CD4-positive, alpha-beta T cell treated with Interleukin-21 for 1 hour (primary cell): Measurements from ENCODE around the gene RHEB.

ENCODE experiments used
- DNase-seq: peaks from one replicate; pipeline ENCODE4 v3.0.0-alpha.2; 2020

RHEB gene

DNA sequence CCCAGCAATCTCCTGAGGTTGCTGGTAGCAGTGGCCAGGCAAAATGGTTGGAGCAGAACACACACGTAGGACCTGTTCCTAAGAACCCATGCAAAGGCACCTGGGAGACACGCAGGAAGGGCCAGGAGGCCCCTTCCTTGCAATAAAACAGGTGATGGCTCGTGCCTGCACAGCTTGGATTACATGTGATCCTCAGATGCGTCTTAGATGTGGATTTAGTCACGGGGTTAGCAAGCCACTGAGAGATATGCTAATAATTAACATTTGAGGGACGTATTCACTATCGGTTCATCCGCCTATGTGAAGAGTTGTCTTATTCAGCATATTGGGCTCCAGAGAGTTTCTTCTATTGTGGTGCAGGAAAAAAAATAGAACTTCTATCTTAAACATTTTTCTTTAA lies 4.6 kb upstream of the RHEB start:
- no peak for DNase-seq

DNA sequence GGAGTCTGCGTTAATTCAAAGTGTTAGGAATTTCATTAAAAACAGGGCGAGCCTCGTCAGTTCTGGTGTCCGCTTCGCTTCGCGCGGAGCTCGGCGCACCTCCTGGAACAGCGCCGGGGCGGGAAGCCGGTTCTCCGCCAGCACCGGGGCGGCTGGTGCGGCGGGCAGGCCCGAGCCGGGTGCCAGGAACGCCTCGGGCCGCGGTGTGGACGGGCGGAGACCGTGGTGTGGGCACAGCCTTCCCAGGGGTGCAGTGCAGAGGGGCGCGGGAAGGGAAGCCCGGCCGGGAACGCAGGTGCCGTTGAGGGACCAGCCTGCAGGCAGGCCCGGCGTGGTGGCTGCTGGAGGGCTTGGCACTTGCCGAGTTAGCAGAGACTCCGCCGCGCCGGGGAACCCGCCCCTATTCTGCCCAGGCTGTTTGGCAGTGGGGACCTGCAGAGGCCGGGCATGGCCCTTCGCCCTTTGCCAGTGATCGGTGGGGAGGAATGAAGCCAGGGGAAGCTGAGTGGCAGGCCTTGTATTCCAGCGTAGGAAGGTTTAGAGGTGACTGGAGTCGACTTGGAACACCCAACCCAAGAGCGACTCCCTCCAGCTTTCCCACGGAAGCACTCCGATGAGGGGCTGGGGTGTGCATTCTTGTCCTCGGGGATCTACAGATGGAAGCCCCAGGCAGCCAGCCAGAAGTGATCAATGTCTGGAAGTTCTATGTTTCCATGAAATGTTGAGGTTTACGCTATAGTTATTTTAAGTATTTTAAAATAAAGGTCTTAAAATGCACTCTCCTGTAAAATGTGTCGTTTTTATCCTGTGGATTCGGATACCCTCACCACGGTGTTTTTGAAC lies 945 bp upstream of the RHEB start:
- DNase-seq = peak; percentile 30

DNA sequence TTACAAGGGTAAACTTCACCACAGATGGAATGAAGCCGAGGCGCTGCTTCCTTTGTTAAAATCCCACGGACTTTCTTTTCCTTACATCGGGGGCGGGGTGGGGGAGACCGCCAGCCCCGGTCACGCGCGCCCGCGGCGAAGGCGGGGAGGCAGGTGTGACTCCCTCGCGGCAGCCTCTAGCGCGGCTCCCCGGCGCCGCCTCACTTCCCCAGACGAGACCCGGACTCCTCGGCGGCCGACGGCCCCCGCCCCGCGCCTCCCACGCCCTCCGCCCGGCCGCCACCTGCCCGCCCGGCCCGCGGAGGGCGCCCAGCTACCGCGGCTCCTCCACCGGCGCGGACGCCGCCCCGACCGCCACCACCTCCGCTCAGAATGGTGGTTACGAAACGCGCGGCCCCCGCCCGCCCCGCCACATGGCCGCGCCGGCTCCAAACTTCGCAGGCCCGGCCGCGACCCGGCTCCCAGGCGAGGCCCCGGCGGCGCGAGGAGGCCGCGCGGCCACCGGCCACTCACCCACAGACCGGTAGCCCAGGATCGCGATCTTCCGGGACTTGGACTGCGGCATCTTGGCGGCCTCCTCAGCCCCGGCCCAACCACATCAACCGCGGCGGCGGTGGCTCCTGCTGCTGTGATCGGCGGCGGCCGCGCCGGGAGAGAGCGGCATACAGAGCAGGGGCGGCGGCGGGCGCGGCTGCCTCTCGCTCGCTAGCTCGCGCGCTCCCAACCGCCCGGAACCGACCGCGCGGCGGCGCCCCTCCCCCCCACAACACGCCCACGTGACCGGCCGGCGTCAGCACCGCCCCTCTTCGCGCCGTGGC lies 539 bp downstream of the RHEB start:
- DNase-seq = peak; percentile 66

DNA sequence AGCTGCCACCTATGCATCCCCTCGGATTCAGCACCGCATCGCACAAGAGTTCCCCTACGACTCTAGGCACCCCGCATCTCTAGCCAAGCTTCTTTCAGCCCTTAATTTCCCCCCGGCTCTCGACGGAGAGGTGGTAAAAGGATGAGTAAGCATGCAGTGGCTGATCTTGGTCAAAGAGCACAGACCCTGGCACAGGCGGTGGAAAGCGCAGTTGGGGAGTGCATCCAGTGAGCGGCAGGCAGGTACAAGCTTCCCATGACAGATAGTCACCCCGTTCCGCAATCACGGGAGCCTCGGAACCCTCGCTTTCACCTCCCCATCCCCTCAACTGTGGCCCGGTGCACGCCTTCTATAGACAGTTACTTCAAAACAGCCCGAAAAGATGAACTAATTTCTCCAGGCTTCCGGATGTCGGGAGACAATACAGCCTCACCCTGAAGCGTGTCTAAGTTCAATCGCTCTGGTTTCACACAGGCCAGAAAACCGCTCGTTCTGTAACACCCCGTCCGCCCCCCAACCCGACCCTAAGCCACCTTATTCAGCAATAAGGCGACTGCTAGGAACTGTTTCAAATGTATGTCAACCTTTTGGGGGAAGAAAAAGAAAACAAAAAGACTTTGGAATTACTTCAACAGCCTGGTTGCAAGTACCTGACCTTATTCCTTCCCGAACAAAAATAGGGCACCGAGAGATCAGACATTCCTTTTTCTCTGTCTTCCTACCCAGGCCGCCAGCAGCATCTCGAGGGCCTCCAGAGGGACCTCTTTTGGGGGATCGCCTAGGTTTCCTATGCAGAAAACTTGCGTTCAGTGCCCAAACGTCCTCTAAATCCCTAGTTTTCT lies 1.4 kb downstream of the RHEB start:
- DNase-seq = peak; percentile 42

DNA sequence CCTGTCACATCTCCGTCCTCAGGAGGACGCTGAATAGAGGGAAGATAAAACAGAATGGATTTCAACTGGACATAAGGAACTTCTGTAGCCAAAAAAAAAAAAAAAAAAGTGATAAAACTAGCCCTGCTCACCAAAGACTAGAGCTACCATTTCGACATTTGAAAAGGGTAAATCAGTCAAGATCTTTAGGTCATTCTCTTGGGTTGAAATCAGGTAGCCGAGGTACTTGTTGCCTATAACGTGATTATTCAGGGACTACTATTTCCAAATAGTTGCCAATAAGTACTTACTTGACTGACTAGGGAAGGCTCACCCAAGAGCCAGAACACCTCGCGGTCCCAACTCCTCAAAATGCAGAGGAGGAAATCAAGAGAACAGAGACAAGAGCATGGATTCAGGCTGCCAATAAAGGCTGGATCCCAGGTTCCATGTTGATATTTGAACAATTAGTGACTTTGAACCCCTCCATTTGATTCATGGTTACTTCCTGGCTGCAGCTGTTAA lies 2.0 kb downstream of the RHEB start:
- no peak for DNase-seq

DNA sequence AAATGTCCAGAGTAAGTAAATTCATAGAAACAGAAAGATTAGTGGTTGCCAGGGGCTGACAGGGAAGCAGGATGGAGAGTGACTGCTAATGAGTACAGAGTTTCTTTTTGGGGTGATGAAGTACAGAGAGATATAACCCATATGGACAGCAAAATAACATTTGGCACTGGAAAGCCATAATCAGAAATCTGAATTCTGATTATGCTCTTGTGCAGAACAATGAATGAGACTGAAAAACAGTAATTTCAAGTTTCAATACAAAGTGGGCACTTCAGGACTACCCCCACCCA lies 4.5 kb downstream of the RHEB start:
- no peak for DNase-seq

DNA sequence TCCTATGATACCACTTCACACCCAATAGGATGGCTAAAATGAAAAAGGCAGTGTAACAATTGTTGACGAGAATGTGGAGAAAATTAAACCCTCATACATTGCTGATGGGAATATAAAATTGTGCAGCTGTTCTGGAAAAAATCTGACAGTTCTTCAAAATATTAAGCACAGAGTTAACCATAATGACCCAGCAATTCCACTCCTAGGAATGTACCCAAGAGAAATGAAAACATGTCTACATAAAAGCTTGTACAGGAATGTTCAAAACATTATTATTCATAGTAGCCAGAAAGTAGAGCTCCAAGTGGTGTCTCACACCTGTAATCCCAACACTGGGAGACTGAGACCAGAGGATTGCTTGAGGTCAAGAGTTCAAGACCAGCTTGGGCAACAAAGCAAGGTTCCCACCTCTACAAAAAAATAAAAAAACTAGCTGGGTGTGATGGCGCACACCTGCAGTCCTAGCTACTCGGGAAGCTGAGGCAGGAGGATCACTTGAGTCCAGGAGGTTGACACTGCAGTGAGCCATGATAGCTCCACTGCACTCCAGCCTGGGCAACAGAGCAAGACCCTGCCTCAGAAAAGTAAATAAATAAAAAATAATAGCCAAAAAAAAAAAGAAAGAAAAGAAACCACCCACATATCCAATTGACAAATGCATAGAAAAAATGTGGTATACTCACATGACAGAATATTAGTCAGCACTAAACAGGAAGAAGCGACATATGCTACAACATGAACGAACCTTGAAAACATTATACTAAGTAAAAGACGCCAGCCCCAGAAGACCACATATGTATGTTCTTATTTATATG lies 5.0 kb downstream of the RHEB start:
- DNase-seq = no peak

DNA sequence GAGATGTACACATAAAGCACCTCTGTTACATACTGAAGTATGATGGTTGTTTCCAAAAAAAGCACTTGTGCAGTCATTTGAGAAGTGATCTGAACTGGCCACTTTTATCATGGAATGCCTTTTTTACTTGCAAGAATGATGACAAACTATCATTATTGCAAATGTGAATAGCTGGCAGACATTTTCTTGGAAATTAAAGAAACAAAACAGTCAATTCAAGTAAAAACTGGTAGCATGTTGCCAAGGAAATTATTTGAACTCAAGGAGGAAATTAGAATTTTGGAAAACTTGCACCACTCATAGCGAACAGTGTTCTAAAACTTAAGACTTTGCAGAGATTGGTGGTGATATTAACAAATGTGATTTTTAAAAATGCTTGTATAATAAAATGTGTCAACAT lies 6.6 kb downstream of the RHEB start:
- DNase-seq = no peak

DNA sequence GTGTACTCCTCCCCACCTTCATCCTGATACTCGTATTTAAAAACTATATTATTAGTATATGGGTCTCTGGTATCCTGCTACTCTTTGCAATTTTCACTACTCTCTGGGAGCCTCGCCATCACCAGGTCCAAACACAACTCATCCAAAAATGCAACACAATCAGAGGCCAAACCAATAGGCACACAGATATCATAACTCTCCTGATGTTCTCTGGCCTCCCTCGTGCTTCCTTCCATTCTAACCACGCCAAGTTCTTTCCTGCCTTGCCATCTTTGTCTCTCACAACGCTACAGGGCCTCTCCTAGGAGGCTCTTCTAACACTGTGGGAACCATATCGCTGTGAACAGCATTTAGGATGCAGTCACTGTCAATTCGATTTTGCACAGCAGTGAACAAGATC lies 7.3 kb downstream of the RHEB start:
- DNase-seq = no peak

DNA sequence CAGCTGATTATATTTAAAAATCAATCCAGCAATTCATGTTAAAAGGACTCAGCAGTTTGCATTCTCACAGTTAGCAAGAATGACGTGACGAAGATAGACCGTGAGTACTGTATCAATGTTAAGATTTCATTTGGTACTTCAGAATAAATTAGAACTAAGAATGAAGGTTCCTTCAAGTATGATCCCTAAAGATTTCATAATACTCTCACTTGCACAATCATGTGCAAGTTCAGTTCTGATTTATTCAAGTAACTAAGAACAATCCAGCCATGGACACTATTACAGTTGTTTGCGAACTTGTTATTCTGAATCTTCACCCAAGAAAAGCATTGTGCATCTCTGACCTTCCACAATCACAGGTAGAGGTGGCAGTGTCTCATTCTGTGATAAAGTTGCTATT lies 7.7 kb downstream of the RHEB start:
- no peak for DNase-seq

DNA sequence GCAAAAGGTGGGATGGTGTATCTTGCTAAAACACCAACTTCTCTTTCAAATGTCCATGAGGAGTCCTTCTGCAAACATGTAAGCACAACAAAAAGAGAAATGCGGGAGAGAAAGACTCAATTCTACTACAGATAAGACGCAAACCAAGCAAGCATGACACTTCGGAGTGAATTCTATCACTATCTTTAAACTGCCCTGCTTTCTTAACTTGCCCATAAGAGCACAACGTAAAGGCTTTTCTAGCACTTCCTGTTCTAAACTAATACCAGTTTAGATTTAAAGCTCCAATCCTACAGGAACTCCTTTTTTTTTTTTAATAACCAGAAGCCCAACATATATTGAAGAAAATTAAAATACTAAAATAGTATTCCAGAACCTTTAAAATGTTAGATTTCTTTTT lies 8.4 kb downstream of the RHEB start:
- no peak for DNase-seq

DNA sequence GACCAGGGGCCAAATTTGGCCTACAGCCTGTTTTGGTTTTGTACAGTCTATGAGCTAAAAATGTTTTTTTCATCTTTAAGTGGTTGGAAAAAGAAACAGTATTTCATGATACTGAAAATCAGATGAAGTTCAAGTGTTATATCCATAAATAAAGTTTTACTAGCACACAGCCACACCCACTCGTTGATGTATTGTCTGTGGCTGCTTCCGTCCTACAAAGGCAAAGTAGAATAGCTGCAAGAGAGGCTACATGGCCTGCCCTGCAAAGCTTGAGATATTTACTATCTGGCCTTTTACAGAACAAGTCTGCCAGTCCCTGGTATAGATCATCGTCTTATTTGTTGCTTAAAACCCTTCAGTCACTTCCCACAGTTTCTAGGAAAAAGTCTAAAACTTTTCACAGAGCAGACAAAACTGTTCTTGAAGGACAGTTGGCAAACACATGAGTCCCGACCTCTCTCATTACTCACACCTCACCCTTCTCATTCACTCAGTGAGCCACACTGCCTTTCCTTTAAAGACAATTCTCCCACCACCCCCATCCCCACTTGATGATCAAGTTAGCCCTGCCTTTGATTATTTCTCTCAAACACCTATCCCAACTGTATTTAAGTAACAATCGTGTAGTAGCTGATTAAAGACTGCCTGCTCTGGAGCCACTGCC lies 9.9 kb downstream of the RHEB start:
- no peak for DNase-seq

DNA sequence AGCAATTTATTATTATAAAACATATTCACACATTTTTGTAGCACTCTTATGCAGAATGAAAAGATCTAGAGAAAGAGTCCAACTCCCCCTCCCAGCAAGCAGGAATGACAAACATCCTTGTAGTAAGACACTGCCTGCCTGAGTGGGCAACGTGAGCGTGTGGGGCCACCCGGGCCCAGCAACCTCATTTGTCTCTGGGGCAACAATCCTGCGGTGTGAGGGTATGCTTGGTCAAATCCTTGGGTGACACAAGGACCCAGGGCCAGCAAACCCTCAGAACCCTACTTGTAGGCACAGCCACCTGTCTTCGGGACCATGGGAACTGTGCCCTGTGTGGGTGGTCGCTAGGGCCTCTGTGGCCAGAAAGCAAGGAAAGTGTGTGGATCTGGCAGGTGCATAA lies 10.7 kb downstream of the RHEB start:
- DNase-seq = no peak

DNA sequence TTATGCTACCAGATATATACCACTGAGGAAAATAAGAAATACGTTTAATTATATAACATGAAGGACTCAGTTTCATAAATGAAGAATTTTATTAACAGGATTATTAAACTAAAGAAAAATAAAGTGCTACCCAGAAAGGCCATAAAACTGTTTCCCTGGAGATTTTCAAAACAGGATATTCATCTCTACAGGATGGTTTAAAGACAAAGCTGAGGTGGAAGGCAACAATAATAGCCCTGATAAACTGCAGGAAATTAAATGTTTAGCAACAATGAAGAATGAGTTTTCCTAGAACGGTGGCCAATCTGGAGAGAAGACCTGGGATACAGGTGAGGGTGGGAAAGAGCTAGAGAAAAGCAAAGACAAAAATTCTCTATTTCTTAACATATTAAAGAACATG lies 11.9 kb downstream of the RHEB start:
- no peak for DNase-seq

DNA sequence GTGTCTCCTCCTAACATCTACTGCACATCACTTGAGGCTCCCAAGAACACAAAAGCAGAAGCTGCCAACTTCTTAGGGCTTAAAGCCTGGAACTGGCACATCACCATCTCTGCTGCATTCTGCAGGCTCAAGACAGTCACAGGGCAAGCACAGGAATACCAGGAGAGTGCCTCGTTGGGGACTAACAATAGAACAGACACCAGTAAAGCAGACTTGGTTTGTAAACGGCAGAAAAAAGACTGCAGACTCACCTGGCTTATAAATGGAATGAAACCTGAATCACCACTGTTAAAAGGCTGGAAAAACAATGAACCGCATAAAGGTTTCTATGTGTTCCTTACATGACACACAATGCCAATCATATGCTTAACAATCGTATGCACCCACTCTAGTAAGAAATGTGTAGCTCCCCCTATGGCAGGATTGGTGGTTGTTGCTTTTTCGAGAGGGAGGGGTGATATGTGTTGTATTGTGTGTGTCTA lies 12.8 kb downstream of the RHEB start:
- no peak for DNase-seq

DNA sequence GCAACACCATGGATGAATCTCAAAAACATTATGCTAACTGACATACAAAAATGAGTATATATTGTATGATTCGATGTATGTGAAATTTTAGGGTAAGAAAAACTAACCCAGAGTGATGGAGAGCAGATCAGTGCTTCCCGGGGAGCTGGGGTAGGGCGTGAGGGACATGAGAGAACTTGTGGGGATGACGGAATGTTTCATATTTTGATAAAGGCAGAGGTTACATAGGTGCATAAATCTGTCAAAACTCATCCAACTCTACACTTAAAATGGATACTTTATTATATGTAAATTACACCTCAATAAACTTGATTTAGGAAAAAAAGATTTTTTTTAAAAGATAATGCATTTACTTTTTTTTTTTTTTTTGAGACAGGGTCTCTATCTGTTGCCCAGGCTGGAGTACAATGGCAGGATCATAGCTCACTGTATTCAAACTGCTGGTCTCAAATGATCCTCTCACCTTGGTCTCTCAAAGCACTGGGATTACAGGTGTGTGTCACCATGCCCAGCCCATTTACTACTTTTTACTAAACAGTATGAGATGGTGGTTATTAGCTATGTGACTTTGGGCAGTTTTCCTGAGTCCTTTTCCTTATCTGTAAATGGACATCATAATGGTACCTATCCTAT lies 13.7 kb downstream of the RHEB start:
- no peak for DNase-seq

DNA sequence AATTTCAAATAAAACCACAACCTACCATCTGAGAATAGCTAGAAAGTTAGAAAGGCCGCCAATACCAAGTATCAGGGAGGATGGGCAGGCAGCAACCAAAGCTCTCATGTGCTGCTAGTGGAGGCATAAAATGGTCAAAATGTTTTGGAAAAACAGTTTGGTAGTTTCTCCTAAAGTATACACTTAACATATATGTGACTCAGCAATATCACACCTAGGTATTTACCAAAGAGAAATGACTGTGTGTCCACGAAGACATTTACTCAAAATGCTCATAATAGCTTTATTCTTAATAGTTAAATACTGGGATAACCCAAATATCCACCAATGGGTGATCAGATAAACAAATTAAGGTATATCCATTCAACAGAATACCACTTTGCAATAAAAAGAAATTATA lies 14.3 kb downstream of the RHEB start:
- DNase-seq = no peak

DNA sequence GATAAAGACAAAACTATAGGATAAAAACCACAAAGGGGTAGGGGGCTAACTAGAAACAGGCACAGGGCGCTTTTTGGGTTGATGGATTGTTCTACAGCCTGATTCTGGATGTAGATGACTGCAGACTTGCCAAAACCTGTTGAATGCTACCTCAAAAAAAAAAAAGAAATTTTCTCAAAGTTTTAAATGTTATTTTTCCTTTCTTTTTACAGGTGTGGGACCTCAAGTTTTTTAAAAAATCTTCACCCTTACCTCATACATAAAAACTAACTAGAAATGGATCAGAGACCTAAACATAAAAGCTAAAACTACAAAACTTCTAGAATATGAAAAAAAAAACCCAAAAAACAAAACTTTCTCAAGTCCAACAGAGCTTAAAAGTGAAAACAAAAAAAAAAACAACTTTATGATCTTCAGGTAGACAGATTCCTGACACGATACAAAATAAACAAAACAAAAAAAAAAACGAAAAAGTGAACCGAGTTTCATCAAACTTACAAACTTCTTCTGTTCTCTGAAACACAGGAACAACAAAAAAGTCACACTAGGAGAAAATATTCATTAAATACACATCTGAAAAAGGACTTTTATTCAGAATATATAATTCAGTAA lies 14.9 kb downstream of the RHEB start:
- no peak for DNase-seq

DNA sequence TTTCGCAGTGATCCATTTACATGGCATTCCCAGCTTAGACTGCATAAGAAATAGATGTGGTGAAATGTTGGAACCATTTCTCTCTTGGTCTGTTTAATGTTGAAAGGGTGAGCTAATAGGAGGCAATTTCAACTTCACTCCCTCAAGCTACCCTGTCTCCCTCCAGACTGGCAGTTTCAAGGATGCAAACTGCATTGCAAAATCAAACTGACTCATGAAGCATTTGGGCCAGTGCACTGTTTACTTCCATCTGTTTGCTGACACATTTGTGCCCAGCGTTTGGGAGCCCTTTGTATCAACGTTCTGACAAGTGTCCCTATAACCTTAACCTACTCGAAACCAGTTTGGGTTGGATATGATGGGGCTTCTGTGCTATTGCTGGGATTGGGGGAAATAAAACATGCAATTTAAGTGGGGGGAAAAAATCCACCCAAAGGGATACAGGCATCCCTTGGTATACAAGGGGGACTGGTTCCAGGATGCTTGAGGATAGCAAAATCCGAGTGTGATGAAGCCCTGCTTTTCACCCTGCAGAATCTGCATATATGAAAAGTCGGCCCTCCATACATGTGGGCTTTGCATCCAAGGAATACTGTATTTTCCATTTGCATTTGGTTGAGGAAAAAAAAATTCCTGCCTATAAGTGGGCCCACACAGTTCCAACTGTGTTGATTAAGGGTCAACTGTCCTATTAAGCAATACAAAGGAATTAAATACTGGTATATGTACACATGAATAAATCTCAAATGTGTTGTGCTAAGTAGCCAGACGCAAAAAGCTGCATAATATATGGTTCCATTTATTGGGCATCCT lies 15.6 kb downstream of the RHEB start:
- no peak for DNase-seq

DNA sequence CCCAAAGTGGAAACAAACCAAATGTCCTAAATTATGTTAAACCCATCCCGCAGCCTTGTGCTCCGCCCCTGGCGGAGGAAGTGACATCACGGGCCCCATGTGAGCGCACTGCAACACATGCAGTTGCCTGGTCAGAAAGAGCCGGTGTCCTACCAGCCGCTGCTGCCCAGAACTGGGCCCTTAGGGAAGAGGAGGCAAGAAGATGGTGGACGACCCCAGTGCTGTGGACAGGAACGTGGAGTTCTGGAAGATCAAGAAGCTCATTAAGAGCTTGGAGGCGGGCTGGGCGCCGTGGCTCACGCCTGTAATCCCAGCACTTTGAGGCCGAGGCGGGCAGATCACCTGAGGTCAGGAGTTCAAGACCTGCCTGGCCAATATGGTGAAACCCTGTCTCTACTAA lies 18.0 kb downstream of the RHEB start:
- no peak for DNase-seq
